UCSD-AML1 (cell line): ENCODE measurements around the gene HACD4.
"Not testable (repeated sequence)": the region's sequence is repeated elsewhere in the genome, so short reads cannot be mapped to it uniquely, and the experiment has no call there.

Experiments
- DNase-seq: peaks from one replicate; lab custom pipeline; 2025; ENCODE audit not compliant: unreplicated experiment; lab: John Stamatoyannopoulos, UW

Gene HACD4

DNA sequence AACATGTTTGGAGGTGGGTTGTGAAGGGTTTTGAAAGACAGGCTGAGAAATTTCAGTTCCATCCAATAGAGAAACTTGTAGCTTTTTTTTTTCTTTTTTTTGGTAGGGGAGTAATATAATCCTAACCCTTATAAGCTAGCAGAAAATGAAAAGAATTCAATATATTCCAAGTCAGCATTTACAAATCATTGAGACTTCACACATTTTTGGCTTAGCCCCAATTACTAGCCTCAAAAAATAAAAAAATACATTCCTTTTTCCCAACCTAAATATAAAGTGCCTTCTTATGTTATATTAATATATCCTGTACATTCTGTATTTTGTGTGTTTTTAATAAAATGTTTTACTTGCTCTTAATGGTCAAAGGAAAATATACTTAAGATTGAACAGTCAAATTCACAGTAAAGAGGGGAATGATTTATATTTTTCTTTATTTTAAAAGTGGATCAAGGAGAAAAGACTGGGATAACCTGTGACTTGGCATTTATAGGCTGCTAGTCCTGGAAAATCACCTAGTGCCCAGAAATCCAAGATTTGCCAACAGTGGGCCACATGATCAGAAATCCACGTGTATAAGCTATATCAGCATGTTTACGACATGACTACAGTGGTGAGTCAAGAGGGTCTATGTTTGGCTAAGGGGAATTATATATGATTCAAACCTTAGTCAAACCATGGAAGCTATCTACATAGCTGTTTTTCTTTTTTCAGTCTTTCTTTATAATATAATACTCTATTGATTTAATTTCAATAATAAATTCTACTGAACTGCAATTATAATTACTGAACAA, 14.5 kb downstream of the HACD4 start:
- DNase-seq: no peak

DNA sequence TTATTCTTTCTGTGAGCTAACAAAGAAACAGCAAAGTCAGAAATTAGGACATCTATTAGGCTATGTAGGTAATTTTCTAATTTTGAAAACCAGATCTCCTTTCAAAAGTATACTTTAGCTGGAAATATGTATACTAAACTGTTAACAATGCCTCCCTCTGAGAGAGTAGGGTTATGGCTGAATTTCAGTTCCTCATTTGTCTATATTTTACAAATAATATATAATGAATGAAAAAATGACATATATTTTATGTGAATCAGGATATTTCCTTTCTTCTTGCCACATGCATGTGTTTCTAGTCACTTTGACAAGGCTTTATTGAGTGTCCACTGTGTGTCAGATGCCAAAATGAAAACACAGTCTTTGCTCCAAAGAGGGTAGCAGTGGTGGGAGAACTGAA, 15.4 kb downstream of the HACD4 start:
- DNase-seq: no peak

DNA sequence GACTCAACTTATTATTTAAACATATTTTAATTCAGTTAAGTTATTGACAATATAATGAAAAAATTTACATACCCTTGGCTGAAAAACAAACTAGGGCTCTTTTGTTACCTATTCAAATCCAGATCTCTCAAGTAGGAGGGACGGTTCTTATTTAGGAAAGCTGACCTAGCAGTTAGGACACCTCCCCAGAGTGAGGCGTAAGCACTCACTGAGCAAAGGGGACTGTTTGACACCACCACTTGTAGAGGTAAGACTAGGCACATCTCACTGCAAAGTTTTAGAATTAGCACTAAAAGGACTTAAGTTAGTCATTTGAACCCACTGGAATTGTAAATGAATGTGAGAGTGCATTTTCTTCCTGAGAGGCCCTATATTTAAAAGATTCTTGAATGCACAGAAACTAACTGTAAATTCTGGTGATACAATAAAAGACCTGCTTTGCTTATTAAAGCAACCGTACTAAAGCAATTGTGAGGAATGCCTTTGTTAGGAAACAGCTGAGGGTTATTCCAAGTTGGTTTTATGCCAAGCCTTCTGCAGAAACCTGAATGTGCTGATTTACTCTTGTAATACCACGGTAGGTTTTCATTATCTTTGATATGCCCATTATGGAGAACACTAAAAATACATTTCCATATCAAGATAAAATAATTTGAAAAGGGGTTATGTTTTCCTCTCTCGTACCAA, 16.2 kb downstream of the HACD4 start:
- no peak for DNase-seq

DNA sequence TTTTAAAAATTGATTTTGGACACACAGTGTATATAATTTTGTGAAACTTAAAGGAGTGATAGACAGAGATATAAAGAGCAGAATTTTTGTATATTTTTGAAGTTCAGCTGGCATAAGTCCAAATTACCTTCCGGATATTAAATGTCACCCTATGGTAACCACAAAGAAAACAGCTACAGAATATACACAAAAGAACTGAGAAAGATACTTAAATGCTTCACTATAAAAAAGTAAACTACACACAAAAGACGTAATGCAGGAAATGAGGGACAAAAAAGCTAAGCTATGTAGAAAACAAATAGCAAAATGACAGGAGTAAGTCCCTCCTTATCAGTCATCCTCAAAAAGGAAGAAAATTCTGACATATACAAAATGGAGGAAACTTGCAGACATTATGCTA, 29.4 kb downstream of the HACD4 start:
- DNase-seq: no peak

DNA sequence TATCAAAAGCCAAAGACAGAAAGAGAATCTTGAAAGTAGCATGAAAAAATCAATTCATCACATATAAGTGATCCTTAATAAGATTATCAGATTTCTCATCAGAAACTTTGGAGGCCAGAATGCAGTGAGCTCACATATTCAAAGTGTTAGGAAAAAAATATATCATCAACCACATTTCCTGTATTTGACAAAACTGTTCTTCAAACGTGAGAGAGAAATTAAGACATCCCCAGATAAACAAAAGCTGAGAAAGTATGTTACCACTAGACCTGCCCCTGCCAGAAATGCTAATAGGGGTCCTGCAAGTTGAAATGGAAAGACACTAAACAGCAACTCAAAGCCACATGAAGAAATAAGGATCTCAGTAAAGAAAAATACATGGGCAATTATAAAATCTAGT, 29.9 kb downstream of the HACD4 start:
- DNase-seq: no peak

DNA sequence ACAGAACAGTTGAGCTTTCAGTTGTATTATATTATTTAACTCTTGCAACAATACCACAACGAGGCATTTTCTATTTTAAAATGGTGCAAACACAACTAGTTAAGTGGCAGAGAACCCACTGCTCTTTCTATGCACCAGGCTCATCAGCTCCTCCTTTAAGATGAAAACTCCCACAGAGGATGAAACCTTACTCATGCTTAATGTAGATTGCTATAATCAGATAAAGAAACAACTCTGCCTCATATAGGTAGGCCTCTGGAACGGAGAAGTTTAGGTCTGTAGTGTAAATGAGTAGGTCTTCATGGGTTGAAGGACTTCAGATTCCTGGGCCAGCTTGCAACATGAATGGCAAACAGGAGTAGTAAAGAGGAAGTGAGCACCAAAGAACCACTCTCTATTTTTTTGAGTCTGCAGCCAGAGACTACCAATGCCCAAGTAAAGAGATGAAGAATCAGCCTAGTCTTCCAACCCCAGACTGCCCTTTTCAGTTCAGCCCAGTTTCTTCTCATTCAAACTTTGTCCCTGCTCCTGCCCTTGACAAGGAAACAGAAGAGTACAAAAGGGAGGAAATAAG, 33.9 kb downstream of the HACD4 start:
- no peak for DNase-seq

DNA sequence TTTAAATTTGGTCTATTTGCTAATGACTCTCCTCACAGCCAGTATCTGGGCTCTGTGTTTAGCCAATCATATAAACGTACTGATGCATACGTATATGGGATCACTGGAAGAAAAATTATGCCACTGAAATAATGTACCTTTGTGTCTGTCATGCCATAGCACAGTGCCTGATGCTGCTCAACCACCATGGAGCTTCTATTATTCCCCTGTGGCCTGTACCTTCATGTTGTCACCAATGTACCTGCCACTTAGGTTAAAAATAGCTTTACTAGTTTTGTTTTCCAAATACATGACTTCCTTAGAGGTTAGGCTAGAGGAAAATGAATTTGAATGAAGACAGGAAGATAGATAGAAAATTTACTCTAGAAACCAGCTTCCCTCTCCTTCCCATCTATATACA, 34.6 kb downstream of the HACD4 start:
- no peak for DNase-seq

DNA sequence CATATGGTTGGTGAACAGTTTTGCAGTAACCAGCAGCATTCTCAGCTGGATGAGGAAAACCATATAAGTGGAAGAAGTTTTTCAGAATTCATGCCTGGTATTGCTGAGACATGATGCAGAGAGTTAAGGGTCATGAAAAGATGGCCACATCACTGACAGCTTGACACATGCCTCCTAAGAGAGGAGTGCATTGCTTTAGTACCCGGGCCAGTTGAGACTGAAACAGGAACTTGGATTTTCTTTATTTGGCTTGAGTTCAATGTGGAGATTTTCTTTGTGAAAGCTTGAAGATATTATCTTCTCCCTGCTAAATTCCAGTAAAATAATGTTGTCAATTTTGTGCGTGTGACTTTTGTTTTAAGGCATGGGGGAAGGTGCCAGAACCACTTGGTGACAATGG, 35.8 kb downstream of the HACD4 start:
- no peak for DNase-seq

DNA sequence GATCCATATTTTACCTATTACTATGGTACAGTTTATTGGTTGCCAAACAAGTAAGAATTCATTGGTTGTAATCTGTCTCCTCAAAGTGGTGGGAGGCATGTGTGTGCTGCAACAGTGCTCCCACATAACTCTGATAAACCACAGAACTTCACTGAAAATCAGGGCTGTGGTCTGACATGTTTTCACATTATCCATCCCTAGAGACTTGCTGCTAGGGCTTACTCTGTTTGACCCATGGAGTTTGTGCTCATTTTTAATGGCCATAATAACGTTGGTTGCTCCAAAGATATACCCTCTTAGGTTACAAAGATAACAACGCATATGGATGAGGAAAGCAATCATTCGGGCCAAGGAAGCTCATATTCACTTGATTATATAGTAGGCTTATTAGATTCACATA, 37.0 kb downstream of the HACD4 start:
- no peak for DNase-seq

DNA sequence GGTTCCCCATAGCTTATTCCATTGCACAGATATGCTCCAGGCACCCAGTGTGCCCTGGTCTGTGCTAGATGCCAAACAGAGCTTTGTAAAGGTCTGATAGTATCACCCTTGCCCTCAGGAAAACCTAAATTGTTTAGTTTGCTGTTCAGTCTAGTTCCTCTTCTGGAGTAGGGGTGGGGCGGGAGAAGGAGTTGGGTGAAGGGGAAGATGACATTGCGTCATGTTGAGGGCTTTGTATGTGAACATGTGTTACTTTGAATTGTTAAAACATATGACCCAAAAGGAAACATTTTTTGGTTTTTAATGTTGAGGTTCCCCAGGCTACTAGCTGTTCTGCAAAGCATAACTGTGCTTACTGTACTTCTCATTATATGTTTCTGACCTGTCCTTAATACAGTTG, 40.6 kb downstream of the HACD4 start:
- peak; percentile 24 for DNase-seq

DNA sequence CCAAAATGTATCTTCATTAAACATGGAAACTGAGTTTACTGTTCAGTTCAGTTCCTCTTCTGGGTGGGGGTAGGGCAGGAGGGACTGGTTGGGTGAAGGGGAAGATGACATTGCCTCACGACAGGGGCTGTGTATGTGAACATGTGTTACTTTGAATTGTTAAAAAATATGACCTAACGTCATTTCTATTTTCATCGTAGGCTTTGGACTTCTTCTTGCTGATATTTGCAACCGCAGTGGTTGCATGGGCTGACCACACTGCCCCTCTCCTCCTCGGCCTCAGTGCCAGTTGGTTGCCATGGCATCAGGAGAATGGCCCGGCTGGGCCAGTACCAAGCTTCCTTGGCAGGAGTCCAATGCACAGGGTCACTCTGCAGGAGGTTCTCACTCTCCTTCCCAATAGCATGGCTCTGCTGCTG, 41.5 kb downstream of the HACD4 start:
- DNase-seq: no peak

DNA sequence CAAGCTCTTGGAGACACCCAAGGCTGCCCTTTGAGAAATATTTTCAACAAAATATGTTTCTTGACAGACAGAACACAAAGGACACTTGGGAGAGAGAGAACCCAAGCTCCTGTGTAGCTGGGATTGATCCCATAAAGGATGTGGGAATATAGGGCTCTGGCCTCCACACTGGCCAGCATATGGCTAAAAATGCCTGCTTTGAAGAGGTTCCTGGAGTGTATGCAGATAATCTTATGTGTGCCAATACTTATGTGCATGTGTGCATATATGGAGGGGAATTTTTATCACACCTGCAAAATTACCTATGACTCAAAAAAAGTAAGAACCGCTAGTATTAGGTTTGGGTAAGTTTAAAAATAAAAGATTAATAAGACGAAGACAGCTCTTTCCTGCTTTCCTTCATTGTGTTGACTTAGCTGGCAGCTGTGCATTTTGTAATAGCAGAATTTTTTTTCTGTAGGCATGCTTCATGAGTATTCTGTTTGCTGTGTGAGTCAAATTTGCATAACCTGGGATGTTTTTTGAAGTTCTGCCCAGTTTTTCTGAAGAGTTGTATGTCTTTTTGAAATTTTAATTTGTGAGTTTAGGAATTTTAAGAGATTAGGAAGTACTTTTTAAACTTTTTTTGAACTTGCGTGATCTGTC, 42.6 kb downstream of the HACD4 start:
- DNase-seq: no peak

DNA sequence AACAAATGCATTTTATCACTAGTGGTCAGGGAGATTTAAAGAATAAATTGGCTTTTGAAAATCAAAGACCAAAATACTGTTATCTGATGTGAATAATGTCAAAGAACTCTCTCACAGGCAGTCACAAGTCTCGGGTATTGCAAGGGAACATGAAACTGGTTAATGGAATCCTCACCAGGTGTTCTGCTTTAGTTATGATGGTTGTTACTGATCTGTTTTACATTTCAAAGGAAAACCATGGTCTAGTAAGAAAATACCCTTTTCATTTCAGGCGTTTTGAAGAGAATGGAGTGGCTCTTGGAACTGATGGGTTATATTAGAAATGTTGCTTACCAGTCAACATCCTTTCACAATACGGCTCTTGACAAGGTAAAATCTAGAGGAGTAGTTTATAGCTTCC, 43.4 kb downstream of the HACD4 start:
- DNase-seq: no peak

DNA sequence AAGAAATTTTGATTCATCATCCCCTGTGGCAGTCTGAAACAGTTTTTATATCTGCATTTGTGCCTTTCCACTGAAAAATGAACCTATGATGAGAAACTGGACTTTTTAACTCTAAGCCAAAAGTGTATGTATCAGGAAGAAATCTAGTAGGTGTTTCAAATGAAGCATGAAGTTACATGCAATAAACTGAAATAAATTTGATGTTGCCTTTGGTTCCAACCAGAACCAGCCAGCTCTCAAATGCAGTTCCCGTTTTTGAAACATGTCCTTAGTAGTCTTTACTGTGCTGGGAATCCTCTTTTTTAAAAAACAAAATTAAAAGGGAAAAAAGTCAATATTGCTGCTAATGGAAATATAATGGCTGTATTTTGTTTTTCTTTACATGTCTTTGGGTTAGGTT, 43.9 kb downstream of the HACD4 start:
- DNase-seq: no peak

DNA sequence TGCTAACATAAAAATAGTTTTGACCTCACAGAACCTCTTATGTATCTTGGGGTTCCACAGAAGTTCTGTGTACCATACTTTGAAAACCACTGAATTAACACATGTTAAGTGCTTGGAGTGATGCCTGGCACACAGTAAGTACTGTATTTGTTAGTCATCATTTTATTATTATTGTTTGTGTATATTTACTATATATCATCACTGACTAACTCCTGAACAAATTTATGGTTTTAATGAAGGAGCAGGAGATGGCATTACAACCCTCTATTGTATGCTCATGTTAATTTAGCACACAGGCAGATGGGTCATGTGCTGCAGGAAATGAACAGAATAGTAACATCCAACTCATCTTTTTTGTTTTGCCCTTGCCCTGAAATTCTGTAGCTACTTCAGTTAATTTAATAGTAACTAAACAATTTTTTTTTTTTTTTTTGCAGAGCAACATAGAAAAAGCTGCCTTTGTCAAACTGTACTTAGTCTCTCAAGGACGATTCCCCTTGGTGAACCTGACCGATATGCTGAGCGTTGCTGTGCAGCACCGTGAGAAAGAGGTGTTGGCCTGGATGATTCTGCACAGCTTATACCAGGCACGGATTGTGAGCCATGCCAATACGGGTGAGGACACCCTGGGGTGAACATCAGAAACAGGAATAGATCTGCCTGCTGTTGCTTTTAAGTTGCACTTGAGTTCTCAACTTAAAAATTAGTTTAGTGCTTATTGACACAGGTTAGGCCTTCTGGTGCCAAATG, 45.4 kb downstream of the HACD4 start:
- no peak for DNase-seq

DNA sequence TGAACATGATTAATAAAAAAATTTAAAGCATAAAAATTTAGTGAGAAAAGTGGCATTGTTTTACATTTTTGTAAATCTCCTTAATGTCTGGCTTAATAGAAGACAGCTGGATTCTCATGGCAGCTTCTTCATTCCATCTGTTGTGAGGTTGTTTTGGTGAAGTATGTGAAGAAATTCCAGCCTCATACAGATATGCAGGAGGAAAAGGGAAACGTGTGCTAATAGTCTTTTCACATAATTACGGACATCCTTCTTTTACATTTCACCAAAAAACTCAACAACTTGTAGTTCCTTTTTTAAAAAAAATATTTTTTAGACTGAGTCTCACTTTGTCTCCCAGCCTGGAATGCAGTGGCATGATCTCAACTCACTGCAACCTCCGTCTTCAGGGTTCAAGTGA, 46.9 kb downstream of the HACD4 start:
- DNase-seq: no peak

DNA sequence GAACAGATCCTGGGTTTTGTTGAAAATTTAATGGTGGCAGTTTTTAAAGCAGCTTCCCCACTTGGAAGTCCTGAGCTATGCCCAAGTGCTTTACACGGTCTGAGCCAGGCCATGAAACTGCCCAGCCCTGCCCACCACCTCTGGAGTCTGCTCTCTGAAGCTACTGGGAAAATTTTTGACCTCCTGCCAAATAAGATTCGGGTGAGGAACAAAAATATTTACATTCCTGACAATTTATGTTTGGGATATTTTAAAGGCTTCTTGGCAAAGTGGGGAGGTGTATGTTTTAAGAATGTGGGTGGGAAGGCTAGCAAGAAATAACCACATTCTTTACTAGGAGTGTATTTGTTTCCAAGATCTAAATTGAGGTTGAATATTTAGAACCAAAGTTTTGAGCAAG, 50.0 kb downstream of the HACD4 start:
- no peak for DNase-seq

DNA sequence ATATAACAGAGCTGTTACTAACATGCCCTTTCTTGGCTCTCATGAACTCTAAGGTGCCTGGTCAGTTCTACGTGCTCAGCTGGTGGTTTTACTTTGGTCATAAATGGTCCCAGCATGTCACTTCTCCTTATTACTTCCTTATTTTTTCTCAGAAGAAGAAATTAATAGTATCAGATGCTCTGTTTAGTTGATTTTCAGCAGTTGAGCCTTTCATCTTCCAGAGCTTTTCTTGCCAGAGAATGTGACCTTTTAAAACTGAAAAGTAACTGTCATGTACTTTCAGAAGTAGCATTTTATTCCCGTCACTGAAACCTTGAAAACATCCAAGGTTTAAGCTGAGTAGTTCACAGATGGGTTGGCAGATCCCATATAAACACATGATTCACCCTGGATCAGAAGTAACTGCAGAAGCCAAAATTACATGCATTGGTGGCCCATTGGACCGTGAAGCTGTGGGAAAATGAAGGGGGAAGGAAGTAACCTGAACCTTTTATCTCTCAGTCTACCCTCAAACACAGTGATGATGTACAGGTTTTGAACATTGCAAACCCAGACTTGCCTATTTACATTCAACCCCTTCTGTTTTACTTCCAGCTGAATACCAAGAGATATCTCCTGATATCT, 50.5 kb downstream of the HACD4 start:
- no peak for DNase-seq

DNA sequence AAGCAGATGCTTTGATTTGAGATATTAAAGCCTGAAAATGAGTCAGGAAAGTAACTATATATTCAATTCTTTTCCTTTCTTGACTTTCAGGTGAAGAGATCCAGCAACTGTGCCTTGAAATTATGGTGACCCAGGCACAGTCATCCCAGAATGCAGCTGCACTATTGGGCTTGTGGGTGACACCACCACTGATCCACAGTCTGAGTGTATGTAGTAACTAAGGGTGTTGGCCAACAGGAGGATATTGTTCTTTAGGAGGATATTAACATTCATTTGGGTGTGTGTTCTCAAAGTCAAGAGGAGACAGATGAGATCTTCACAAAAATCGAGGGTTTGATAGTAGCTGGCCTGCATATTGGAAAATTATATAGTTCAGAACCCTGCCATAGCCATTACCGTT, 53.2 kb downstream of the HACD4 start:
- DNase-seq: no peak

DNA sequence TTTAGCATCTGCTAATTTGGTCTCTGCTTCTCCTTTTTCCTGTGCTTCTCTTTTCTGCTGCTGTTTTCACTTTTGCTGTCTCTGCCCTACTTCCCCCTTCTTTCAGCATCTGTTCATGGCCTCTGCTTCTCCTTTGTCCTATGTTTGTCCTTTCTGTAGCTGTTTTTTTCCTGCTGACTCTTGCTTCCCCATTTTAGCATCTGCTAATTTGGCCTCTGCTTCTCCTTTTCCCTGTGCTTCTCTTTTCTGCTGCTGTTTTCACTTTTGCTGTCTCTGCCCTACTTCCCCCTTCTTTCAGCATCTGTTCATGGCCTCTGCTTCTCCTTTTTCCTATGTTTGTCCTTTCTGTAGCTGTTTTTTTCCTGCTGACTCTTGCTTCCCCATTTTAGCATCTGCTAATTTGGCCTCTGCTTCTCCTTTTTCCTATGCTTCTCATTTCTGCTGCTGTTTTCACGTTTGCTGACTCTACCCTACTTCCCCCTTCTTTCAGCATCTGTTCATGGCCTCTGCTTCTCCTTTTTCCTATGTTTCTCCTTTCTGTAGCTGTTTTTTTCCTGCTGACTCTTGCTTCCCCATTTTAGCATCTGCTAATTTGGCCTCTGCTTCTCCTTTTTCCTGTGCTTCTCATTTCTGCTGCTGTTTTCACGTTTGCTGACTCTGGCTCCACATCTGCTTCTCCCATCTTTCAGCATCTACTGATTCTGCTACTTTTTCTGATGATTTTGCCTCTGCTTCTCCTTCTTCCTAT, 57.1 kb downstream of the HACD4 start:
- DNase-seq: not testable (repeated sequence)
